Activated B cell treated with CpG ODN at 0.5 μM for 24 hours (primary cell): Measurements from ENCODE around the gene FOXRED1. TPM values are rescaled to one million over a fixed set of nuclear protein-coding genes. Genes with fewer than 3 reads are reported as not detected.
A peak's percentile ranks its signal among the peaks of the same experiment; 100 is the strongest.

Experiments used
- ATAC-seq: fragments of 200-7000 bp; cut with Tn5 transposase; one replicate; pipeline ENCODE4 v1.10.0; 2021; ENCODE audit warnings: low read depth, mild to moderate bottlenecking, moderate library complexity
- CTCF ChIA-PET: fragments of 350-600 bp; sonication (Branson Sonifier 250); formaldehyde crosslinking; loops from one replicate; lab custom pipeline; 2021; ENCODE audit warnings: antibody characterized with exemption; lab: Charles Lee
- POLR2A ChIA-PET: fragments of 350-600 bp; sonication (Branson Sonifier 250); formaldehyde crosslinking; loops from one replicate; lab custom pipeline; 2021; ENCODE audit warnings: antibody characterized with exemption; lab: Charles Lee
- DNase-seq: peaks from one replicate; pipeline ENCODE4 v3.0.0; 2022
- H3K27ac Mint-ChIP-seq: one replicate; pipeline ENCODE4 v1.8.0; 2020; ENCODE audit warnings: mixed read lengths
- H3K27me3 Mint-ChIP-seq: one replicate; pipeline ENCODE4 v1.8.0; 2021; ENCODE audit warnings: mixed read lengths
- H3K36me3 Mint-ChIP-seq: one replicate; pipeline ENCODE4 v1.8.0; 2021; ENCODE audit warnings: low read depth, mixed read lengths
- H3K4me1 Mint-ChIP-seq: one replicate; pipeline ENCODE4 v1.8.0; 2021; ENCODE audit warnings: mixed read lengths
- H3K4me3 Mint-ChIP-seq: one replicate; pipeline ENCODE4 v1.8.0; 2020; ENCODE audit warnings: mild to moderate bottlenecking, mixed read lengths
- H3K9me3 Mint-ChIP-seq: one replicate; pipeline ENCODE4 v1.8.0; 2020; ENCODE audit warnings: mixed read lengths
- intact Hi-C: fragments of 100-400 bp; cut with micrococcal nuclease; formaldehyde crosslinking; loops from one replicate; pipeline ENCODE4 v1.15.1; 2024
- total RNA-seq: library from RNA; stranded (reverse); gene quantifications from 2 replicates; pipeline ENCODE4 v1.2.3, GENCODE V29; 2022
- TF ChIP-seq, protein P1 (sequence below): fragments of 200-600 bp; IDR thresholded peaks from one replicate; pipeline ENCODE4 v1.8.0; 2022; ENCODE audit warnings: antibody characterized with exemption, mild to moderate bottlenecking

FOXRED1 gene
- total RNA-seq, 1 donor from 2014 or later: 44.9 TPM

DNA sequence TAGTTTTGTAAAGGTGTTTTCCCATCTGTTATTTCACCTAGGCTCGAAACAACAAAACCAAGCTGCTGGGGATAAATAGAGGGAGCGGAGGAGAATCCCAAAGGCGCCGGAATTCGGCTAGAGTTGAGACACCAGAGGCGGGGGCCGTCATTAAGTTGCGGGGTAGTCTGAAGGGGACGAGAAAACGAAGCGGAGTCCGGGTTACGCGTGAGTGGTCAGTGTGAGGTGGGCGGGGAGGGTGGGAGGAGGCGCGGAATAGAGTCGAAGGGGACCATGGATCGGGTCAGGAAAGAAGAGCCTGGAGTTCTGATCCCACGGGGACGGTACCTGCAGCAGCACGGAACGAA, 620 bp upstream of the FOXRED1 start:
- ChIA-PET CTCF (no interaction called here), POLR2A (interaction anchor here (0.6 to 4.1 kb wide), 10 partner anchors 8 to 885 kb away, joined by 3 to 84 read pairs (median 5); partner anchors contain the start of genes DCPS, FAM118B, RPUSD4 and STT3A)
- TF ChIP-seq, protein P1, sequence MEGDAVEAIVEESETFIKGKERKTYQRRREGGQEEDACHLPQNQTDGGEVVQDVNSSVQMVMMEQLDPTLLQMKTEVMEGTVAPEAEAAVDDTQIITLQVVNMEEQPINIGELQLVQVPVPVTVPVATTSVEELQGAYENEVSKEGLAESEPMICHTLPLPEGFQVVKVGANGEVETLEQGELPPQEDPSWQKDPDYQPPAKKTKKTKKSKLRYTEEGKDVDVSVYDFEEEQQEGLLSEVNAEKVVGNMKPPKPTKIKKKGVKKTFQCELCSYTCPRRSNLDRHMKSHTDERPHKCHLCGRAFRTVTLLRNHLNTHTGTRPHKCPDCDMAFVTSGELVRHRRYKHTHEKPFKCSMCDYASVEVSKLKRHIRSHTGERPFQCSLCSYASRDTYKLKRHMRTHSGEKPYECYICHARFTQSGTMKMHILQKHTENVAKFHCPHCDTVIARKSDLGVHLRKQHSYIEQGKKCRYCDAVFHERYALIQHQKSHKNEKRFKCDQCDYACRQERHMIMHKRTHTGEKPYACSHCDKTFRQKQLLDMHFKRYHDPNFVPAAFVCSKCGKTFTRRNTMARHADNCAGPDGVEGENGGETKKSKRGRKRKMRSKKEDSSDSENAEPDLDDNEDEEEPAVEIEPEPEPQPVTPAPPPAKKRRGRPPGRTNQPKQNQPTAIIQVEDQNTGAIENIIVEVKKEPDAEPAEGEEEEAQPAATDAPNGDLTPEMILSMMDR: no peak
- peak overlapping the region; percentile 95 for H3K4me3 Mint-ChIP-seq
- H3K27me3 Mint-ChIP-seq: no peaks in the 10 kb centered on the region
- H3K9me3 Mint-ChIP-seq: no peaks in the 10 kb centered on the region
- ATAC-seq (peak; percentile 2), DNase-seq (peak; percentile 23)
- peaks cover 33% of the 10 kb centered on the region for H3K4me1 Mint-ChIP-seq
- peaks cover 71% of the 10 kb centered on the region for H3K36me3 Mint-ChIP-seq
- intact Hi-C loops: loop anchor here (1.0 to 10.0 kb wide), 4 partner anchors 366 to 1508 kb away; partner anchors contain the start of genes PUS3, STT3A and TMEM218
- peak overlapping the region; percentile 95 for H3K27ac Mint-ChIP-seq

DNA sequence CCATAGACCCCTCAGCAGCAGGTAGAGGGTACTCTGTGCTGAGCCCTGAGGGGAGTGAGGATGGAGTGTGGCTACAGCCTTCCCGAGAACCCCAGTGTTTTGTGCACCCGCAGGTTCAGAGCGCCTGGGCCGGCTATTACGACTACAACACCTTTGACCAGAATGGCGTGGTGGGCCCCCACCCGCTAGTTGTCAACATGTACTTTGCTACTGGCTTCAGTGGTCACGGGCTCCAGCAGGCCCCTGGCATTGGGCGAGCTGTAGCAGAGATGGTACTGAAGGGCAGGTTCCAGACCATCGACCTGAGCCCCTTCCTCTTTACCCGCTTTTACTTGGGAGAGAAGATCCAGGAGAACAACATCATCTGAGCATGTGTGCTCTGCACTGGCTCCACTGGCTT, 8.4 kb downstream of the FOXRED1 start:
- Mint-ChIP-seq H3K36me3 (peaks cover 53% of the 10 kb centered on the region), H3K27me3 (no peaks in the 10 kb centered on the region), H3K9me3 (no peaks in the 10 kb centered on the region), H3K4me1 (peaks cover 16% of the 10 kb centered on the region), H3K27ac (no peak overlapping the region), H3K4me3 (no peak overlapping the region)
- TF ChIP-seq, protein P1: no peak
- POLR2A ChIA-PET: no interaction called here
- ATAC-seq (no peak), DNase-seq (no peak)
- intact Hi-C loops: no loop called here
- CTCF ChIA-PET: no interaction called here

DNA sequence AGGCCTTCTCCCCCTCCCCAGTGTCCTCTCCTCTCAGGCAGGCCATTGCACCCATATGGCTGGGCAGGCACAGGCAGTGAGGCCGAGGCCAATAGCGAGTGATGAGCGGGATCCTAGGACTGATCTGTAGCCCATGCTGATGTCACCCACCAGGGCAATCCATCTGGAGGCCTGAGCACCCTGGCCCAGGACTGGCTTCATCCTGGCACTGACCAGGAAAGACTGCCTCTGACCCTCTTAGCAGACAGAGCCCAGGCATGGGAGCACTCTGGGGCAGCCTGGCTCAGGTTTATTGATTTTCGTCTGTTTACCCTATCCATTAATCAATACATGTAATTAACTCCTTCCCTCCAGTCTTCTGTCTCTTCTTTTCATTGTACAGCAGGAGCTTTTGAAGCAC, 8.8 kb downstream of the FOXRED1 start:
- ATAC-seq: no peak
- Mint-ChIP-seq H3K4me1 (peaks cover 18% of the 10 kb centered on the region), H3K27me3 (no peaks in the 10 kb centered on the region), H3K4me3 (no peak overlapping the region), H3K9me3 (no peaks in the 10 kb centered on the region), H3K27ac (no peak overlapping the region), H3K36me3 (peaks cover 48% of the 10 kb centered on the region)
- CTCF ChIA-PET: no interaction called here
- POLR2A ChIA-PET: no interaction called here
- DNase-seq: no peak
- TF ChIP-seq, protein P1: no peak
- intact Hi-C loops: no loop called here

DNA sequence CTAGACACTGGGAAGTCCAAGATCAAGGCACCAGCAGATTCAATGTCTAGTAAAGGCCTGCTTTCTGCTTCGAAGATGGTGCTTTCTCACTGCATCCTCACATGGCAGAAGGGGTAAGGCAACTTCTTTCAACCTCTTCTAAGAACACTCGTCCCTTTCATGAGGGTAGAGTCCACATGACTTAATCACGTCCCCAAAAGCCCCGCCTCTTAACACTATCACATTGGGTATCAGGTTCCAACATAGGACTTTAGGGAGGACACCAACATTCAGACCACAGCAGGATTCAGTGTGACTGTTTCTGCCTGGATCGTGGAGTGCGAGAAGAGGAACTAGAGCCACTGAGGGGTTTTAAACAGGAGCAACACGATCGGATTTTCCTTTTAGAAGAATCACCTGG, 10.2 kb downstream of the FOXRED1 start:
- intact Hi-C loops: no loop called here
- DNase-seq (no peak), ATAC-seq (no peak)
- Mint-ChIP-seq H3K4me3 (no peak overlapping the region), H3K27ac (no peak overlapping the region), H3K4me1 (peaks cover 26% of the 10 kb centered on the region), H3K27me3 (no peaks in the 10 kb centered on the region), H3K9me3 (no peaks in the 10 kb centered on the region), H3K36me3 (peaks cover 39% of the 10 kb centered on the region)
- ChIA-PET CTCF (no interaction called here), POLR2A (interaction anchor here (1.2 kb wide), 1 partner anchor 10 kb away, joined by 4 read pairs; the partner anchor contains the start of gene FOXRED1)
- TF ChIP-seq, protein P1: no peak

DNA sequence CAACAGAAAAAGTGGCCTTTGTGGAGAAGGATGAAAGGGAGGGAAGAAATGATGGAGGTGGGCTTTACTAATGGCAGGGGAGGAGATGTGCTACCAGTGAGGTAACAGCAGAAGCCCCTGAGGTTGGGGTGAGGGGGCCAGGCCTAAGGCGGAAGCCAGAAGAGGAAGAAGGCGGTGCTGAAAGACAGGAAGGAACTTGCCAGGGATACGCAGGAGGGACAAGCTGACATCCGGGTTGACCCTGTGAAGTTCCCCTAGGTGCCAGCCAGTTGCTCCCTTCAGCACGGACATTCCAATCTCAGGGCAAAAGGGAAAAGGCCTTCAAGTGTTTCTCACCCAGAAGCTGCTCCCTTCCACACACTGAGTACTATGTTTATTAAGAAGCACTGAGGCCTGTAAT, 11.6 kb downstream of the FOXRED1 start:
- ATAC-seq (no peak), DNase-seq (no peak)
- intact Hi-C loops: loop anchor here (10.0 kb wide), 1 partner anchor 1326 kb away; the partner anchor contains the start of gene CCDC15
- Mint-ChIP-seq H3K4me1 (peaks cover 35% of the 10 kb centered on the region), H3K36me3 (peaks cover 27% of the 10 kb centered on the region), H3K4me3 (peak overlapping the region; percentile 28), H3K27ac (peak overlapping the region; percentile 24), H3K9me3 (no peaks in the 10 kb centered on the region), H3K27me3 (no peaks in the 10 kb centered on the region)
- POLR2A ChIA-PET: interaction anchor here (0.7 to 5.3 kb wide), 6 partner anchors 8 to 1217 kb away, joined by 3 to 84 read pairs (median 6); partner anchors contain the start of genes DCPS, FOXRED1, SLC37A2 and SRPRA
- CTCF ChIA-PET: no interaction called here
- TF ChIP-seq, protein P1: no peak
